A549 (cell line): ENCODE data around the gene WSCD2.

ENCODE experiments used
- CBX8 ChIP-seq: fragments of 200-600 bp; sonication (generic); IDR thresholded peaks from 2 replicates; pipeline ENCODE4 v1.6.1; 2016
- CHD4 ChIP-seq: fragments of 200-600 bp; sonication (generic); IDR thresholded peaks from 2 replicates; pipeline ENCODE4 v1.6.1; 2016; ENCODE audit warnings: antibody characterized with exemption, mild to moderate bottlenecking, borderline replicate concordance
- EP300 ChIP-seq, 2 experiments: fragments of >200 bp; sonication (Bioruptor Twin); formaldehyde crosslinking; IDR thresholded peaks; 2 replicates in 1 of 2; 3 replicates in 1 of 2; pipeline ENCODE4 v1.6.1; 2016 to 2017
- HDAC2 ChIP-seq: fragments of 200-600 bp; sonication (generic); IDR thresholded peaks from 2 replicates; pipeline ENCODE4 v1.6.1; 2016
- MAFK ChIP-seq: fragments of 450-650 bp; IDR thresholded peaks from 2 replicates; pipeline ENCODE4 v1.6.1; 2014; ENCODE audit not compliant: partially characterized antibody
- PHF8 ChIP-seq: fragments of 200-600 bp; sonication (generic); IDR thresholded peaks from 2 replicates; pipeline ENCODE4 v1.6.1; 2016; ENCODE audit warnings: low read depth, mild to moderate bottlenecking, antibody characterized with exemption, moderate library complexity, borderline replicate concordance
- POLR2A ChIP-seq: IDR thresholded peaks from 2 replicates; pipeline ENCODE4 v1.6.1; 2012; ENCODE audit warnings: mild to moderate bottlenecking, low read length
- ZFP36 ChIP-seq: fragments of 450-650 bp; IDR thresholded peaks from 2 replicates; pipeline ENCODE4 v1.6.1; 2014; ENCODE audit warnings: borderline replicate concordance; ENCODE audit not compliant: partially characterized antibody
- TF ChIP-seq, protein P1 (sequence below): fragments of 450-650 bp; IDR thresholded peaks from 2 replicates; pipeline ENCODE4 v1.6.1; 2014; ENCODE audit warnings: antibody characterized with exemption
- TF ChIP-seq, protein P2 (sequence below): fragments of >200 bp; sonication (Bioruptor Twin); formaldehyde crosslinking; IDR thresholded peaks from 3 replicates; pipeline ENCODE4 v1.5.1; 2016
- TF ChIP-seq, protein P3 (sequence below): fragments of 150-350 bp; IDR thresholded peaks from 2 replicates; pipeline ENCODE4 v1.6.1; 2014; ENCODE audit warnings: low read depth, mild to moderate bottlenecking, low read length

DNA sequence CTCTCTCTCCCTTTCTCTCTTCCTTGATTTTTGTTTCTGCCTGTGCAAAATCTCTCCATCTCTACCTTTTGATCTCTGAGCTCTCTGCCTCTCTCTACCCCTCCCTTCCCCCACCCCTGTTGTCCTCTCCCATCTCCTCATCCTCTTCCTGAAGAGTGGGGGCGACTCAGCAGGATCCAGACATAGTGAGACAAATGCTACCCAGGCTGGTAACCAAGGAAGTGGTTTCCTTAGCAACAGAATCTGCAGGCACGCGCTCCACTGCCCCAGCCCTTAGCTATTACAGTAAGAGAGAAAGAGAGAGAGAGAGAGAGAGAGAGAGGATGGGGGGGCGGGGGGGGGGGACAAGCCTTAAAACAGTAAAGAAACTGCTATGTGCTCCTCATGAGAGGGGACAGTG lies 124.5 kb downstream of the WSCD2 start:
- no peak for TF ChIP-seq PHF8
- TF ChIP-seq MAFK, result no peak
- TF ChIP-seq, protein P1, sequence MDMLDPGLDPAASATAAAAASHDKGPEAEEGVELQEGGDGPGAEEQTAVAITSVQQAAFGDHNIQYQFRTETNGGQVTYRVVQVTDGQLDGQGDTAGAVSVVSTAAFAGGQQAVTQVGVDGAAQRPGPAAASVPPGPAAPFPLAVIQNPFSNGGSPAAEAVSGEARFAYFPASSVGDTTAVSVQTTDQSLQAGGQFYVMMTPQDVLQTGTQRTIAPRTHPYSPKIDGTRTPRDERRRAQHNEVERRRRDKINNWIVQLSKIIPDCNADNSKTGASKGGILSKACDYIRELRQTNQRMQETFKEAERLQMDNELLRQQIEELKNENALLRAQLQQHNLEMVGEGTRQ, result no peak
- TF ChIP-seq, protein P2, sequence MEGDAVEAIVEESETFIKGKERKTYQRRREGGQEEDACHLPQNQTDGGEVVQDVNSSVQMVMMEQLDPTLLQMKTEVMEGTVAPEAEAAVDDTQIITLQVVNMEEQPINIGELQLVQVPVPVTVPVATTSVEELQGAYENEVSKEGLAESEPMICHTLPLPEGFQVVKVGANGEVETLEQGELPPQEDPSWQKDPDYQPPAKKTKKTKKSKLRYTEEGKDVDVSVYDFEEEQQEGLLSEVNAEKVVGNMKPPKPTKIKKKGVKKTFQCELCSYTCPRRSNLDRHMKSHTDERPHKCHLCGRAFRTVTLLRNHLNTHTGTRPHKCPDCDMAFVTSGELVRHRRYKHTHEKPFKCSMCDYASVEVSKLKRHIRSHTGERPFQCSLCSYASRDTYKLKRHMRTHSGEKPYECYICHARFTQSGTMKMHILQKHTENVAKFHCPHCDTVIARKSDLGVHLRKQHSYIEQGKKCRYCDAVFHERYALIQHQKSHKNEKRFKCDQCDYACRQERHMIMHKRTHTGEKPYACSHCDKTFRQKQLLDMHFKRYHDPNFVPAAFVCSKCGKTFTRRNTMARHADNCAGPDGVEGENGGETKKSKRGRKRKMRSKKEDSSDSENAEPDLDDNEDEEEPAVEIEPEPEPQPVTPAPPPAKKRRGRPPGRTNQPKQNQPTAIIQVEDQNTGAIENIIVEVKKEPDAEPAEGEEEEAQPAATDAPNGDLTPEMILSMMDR, result no peak
- TF ChIP-seq CHD4, result no peak
- no peak for TF ChIP-seq EP300 (IDR thresholded peaks at IDR 0.05)
- TF ChIP-seq, protein P3, sequence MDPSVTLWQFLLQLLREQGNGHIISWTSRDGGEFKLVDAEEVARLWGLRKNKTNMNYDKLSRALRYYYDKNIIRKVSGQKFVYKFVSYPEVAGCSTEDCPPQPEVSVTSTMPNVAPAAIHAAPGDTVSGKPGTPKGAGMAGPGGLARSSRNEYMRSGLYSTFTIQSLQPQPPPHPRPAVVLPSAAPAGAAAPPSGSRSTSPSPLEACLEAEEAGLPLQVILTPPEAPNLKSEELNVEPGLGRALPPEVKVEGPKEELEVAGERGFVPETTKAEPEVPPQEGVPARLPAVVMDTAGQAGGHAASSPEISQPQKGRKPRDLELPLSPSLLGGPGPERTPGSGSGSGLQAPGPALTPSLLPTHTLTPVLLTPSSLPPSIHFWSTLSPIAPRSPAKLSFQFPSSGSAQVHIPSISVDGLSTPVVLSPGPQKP, result no peak
- no peak for TF ChIP-seq POLR2A
- TF ChIP-seq CBX8, result no peak
- TF ChIP-seq HDAC2, result no peak
- TF ChIP-seq ZFP36, result no peak
